ENCODE measurements around the gene DNM2.

DNM2 gene

DNA sequence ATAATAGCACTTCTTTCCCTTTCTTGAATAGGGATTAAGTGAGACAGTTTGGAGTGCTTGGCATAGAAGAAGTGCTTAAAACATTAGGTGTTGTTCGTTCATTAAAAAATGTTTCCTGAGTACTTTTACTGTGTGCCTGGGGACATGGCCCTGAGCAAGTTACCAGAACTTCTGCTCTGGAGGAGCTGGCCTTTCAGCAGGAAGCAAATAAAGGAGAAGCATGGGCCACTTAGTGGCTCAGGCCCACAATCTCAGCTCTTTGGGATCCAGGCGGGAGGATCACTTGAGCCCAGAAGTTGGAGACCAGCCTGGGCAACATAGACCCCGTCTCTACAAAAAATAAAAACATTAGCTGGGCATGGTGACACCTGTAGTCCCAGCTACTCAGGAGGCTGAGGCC lies 5.7 kb downstream of the DNM2 start:
- H3K4me1 ChIP-seq (ENCODE audit: control insufficient read depth, insufficient read depth, low read length) = no peaks in the 10 kb centered on the region
- H3K36me3 ChIP-seq (ENCODE audit: control insufficient read depth in 2 of 2, insufficient read depth in 1 of 2, low read length in 2 of 2) = peaks cover 0 to 25% of the 10 kb centered on the region in 2 experiments; a peak in 2 of 3 replicates
- ChIA-PET POLR2A (no interaction called here), CTCF (interaction anchor here (0.9 to 1.2 kb wide), 4 partner anchors 24 to 302 kb away, joined by 3 to 4 read pairs (median 3); no protein-coding TSS in a partner anchor)
- no peak overlapping the region for H3K27ac ChIP-seq (ENCODE audit: extremely low read depth, low read depth, low read length)
- no peaks in the 10 kb centered on the region for H3K9me3 ChIP-seq (ENCODE audit: control insufficient read depth, insufficient read depth, low read depth, low read length)
- TF ChIP-seq ZNF138 (tag by site-specific recombination; IDR thresholded peaks at IDR 0.05; ENCODE audit: borderline replicate concordance) = no peak
- TF ChIP-seq, protein P1, sequence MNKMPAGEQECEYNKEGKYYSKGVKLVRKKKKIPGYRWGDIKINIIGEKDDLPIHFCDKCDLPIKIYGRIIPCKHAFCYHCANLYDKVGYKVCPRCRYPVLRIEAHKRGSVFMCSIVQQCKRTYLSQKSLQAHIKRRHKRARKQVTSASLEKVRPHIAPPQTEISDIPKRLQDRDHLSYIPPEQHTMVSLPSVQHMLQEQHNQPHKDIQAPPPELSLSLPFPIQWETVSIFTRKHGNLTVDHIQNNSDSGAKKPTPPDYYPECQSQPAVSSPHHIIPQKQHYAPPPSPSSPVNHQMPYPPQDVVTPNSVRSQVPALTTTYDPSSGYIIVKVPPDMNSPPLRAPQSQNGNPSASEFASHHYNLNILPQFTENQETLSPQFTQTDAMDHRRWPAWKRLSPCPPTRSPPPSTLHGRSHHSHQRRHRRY (tag by site-specific recombination; IDR thresholded peaks at IDR 0.05) = no peak
- TF ChIP-seq, protein P2, sequence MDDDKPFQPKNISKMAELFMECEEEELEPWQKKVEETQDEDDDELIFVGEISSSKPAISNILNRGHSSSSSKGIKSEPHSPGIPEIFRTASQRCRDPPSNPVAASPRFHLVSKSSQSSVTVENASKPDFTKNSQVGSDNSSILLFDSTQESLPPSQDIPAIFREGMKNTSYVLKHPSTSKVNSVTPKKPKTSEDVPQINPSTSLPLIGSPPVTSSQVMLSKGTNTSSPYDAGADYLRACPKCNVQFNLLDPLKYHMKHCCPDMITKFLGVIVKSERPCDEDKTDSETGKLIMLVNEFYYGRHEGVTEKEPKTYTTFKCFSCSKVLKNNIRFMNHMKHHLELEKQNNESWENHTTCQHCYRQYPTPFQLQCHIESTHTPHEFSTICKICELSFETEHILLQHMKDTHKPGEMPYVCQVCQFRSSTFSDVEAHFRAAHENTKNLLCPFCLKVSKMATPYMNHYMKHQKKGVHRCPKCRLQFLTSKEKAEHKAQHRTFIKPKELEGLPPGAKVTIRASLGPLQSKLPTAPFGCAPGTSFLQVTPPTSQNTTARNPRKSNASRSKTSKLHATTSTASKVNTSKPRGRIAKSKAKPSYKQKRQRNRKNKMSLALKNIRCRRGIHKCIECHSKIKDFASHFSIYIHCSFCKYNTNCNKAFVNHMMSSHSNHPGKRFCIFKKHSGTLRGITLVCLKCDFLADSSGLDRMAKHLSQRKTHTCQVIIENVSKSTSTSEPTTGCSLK (tag by site-specific recombination; IDR thresholded peaks at IDR 0.05) = no peak
- TF ChIP-seq, protein P3, sequence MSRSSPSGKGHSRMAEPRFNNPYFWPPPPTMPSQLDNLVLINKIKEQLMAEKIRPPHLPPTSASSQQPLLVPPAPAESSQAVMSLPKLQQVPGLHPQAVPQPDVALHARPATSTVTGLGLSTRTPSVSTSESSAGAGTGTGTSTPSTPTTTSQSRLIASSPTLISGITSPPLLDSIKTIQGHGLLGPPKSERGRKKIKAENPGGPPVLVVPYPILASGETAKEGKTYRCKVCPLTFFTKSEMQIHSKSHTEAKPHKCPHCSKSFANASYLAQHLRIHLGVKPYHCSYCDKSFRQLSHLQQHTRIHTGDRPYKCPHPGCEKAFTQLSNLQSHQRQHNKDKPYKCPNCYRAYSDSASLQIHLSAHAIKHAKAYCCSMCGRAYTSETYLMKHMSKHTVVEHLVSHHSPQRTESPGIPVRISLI (tag by site-specific recombination; IDR thresholded peaks at IDR 0.05) = no peak
- no peak for TF ChIP-seq ZNF214 (tag by site-specific recombination; IDR thresholded peaks at IDR 0.05; ENCODE audit: borderline replicate concordance)
- no peak for TF ChIP-seq ZNF157 (tag by site-specific recombination; IDR thresholded peaks at IDR 0.05)
- TF ChIP-seq, protein P4, sequence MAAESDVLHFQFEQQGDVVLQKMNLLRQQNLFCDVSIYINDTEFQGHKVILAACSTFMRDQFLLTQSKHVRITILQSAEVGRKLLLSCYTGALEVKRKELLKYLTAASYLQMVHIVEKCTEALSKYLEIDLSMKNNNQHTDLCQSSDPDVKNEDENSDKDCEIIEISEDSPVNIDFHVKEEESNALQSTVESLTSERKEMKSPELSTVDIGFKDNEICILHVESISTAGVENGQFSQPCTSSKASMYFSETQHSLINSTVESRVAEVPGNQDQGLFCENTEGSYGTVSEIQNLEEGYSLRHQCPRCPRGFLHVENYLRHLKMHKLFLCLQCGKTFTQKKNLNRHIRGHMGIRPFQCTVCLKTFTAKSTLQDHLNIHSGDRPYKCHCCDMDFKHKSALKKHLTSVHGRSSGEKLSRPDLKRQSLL (tag by site-specific recombination; IDR thresholded peaks at IDR 0.05) = no peak
- TF ChIP-seq ZNF140 (tag by site-specific recombination; IDR thresholded peaks at IDR 0.05) = no peak
- TF ChIP-seq ZNF133 (tag by site-specific recombination; IDR thresholded peaks at IDR 0.05) = no peak
- TF ChIP-seq ZFP3 (tag by site-specific recombination; IDR thresholded peaks at IDR 0.05; ENCODE audit: low read depth) = no peak
- TF ChIP-seq ZNF292 (tag by site-specific recombination; IDR thresholded peaks at IDR 0.05; ENCODE audit: borderline replicate concordance, low read depth) = no peak
- no peak for TF ChIP-seq ZBTB1 (tag by site-specific recombination; IDR thresholded peaks at IDR 0.05)
- TF ChIP-seq ZNF549 (tag by site-specific recombination; IDR thresholded peaks at IDR 0.05) = no peak
- TF ChIP-seq, protein P5, sequence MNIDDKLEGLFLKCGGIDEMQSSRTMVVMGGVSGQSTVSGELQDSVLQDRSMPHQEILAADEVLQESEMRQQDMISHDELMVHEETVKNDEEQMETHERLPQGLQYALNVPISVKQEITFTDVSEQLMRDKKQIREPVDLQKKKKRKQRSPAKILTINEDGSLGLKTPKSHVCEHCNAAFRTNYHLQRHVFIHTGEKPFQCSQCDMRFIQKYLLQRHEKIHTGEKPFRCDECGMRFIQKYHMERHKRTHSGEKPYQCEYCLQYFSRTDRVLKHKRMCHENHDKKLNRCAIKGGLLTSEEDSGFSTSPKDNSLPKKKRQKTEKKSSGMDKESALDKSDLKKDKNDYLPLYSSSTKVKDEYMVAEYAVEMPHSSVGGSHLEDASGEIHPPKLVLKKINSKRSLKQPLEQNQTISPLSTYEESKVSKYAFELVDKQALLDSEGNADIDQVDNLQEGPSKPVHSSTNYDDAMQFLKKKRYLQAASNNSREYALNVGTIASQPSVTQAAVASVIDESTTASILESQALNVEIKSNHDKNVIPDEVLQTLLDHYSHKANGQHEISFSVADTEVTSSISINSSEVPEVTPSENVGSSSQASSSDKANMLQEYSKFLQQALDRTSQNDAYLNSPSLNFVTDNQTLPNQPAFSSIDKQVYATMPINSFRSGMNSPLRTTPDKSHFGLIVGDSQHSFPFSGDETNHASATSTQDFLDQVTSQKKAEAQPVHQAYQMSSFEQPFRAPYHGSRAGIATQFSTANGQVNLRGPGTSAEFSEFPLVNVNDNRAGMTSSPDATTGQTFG (tag by site-specific recombination; IDR thresholded peaks at IDR 0.05; ENCODE audit: borderline replicate concordance) = no peak
- TF ChIP-seq, protein P6, sequence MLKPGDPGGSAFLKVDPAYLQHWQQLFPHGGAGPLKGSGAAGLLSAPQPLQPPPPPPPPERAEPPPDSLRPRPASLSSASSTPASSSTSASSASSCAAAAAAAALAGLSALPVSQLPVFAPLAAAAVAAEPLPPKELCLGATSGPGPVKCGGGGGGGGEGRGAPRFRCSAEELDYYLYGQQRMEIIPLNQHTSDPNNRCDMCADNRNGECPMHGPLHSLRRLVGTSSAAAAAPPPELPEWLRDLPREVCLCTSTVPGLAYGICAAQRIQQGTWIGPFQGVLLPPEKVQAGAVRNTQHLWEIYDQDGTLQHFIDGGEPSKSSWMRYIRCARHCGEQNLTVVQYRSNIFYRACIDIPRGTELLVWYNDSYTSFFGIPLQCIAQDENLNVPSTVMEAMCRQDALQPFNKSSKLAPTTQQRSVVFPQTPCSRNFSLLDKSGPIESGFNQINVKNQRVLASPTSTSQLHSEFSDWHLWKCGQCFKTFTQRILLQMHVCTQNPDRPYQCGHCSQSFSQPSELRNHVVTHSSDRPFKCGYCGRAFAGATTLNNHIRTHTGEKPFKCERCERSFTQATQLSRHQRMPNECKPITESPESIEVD (tag by site-specific recombination; IDR thresholded peaks at IDR 0.05) = no peak
- no peak for TF ChIP-seq ZNF624 (tag by site-specific recombination; IDR thresholded peaks at IDR 0.05)
- TF ChIP-seq ZNF354C (tag by site-specific recombination; IDR thresholded peaks at IDR 0.05; ENCODE audit: borderline replicate concordance, low read depth) = no peak
- no peak overlapping the region for H3K4me3 ChIP-seq (ENCODE audit: low read depth, low read length)
